ENCODE results near the gene RBM28.

Gene RBM28

GRCh38 chr7:128260069-128260795 is 83.5 kb downstream of the RBM28 start:
- no peak for FAIRE-seq
- no peak for DNase-seq (ENCODE audit: insufficient read length, low spot score)
- no peak for TF ChIP-seq POLR2A (IDR thresholded peaks at IDR 0.05; ENCODE audit: low read depth, low read length)

- TF ChIP-seq POLR2A (IDR thresholded peaks at IDR 0.05; ENCODE audit: low read depth, low read length): no peak
- no peak for FAIRE-seq
- DNase-seq (ENCODE audit: insufficient read length, low spot score): no peak
These were observed 84.3 kb downstream of the RBM28 start for GRCh38 chr7:128259131-128260061.

GRCh38 chr7:128257458-128257857 is 86.2 kb downstream of the RBM28 start:
- FAIRE-seq: no peak
- TF ChIP-seq POLR2A (IDR thresholded peaks at IDR 0.05; ENCODE audit: low read depth, low read length): no peak

GRCh38 chr7:128255271-128255670 is 88.4 kb downstream of the RBM28 start:
- DNase-seq (ENCODE audit: insufficient read length, low spot score) (no peak), FAIRE-seq (no peak)
- no peak for TF ChIP-seq POLR2A (IDR thresholded peaks at IDR 0.05; ENCODE audit: low read depth, low read length)

More at GRCh38 chr7:128257458-128257857, 86.2 kb downstream of the RBM28 start:
- DNase-seq (ENCODE audit: insufficient read length, low spot score): no peak

GRCh38 chr7:128254470-128254869 is 89.2 kb downstream of the RBM28 start:
- DNase-seq (ENCODE audit: insufficient read length, low spot score) (no peak), FAIRE-seq (no peak)
- TF ChIP-seq POLR2A (IDR thresholded peaks at IDR 0.05; ENCODE audit: low read depth, low read length): no peak

GRCh38 chr7:128253701-128254100 is 90.0 kb downstream of the RBM28 start:
- FAIRE-seq: no peak
- no peak for TF ChIP-seq POLR2A (IDR thresholded peaks at IDR 0.05; ENCODE audit: low read depth, low read length)

GRCh38 chr7:128251337-128251736 is 92.4 kb downstream of the RBM28 start:
- TF ChIP-seq POLR2A (IDR thresholded peaks at IDR 0.05; ENCODE audit: low read depth, low read length): no peak
- no peak for DNase-seq (ENCODE audit: insufficient read length, low spot score)
- FAIRE-seq: no peak

More at GRCh38 chr7:128253701-128254100, 90.0 kb downstream of the RBM28 start:
- DNase-seq (ENCODE audit: insufficient read length, low spot score): no peak

Data from H54 (cell line).